HG03175 (cell line): ENCODE data around the gene ERC1.

Source experiments
- ATAC-seq: cut with Tn5 transposase; IDR thresholded peaks from one replicate; pipeline ENCODE4 v1.9.1; 2021; ENCODE audit warnings: mild to moderate bottlenecking, moderate library complexity; ENCODE audit not compliant: unreplicated experiment

ERC1 gene

GRCh38 chr12:1527789-1528188, 536.8 kb downstream of the ERC1 start:
- no peak for ATAC-seq

GRCh38 chr12:1528791-1529190, 537.8 kb downstream of the ERC1 start:
- ATAC-seq = no peak

DNA sequence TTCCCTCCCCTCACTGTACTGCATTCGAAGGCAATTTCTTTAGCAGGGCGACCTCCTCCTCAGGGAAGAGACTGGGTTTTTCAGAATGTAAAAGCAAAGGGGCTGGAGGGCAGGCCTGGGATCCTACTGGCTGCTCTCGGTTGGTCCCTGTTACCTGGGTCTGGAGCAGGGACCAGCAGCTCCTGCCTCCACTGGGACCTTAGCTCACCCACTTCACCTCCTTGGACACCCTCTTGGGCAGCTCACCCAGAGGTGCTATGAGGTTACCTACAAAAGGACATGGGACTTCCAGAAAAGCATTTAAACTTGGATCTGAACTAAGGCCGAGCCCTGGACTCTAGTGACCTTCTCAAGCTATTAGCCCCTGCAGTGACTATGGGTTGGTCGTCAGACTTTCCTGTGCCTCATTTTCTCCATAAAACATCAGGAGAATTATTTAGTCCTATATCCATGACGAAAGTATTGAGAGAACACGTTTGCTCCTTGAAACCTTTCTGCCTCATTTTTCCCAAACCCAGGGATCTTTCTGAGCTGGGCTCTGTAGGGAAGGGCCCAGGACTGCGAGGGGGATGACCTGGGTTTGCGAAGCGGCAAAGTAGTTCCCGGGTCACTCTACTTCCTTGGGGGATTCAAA, 538.3 kb downstream of the ERC1 start:
- no peak for ATAC-seq

GRCh38 chr12:1529862-1530591, 539.0 kb downstream of the ERC1 start:
- no peak for ATAC-seq

DNA sequence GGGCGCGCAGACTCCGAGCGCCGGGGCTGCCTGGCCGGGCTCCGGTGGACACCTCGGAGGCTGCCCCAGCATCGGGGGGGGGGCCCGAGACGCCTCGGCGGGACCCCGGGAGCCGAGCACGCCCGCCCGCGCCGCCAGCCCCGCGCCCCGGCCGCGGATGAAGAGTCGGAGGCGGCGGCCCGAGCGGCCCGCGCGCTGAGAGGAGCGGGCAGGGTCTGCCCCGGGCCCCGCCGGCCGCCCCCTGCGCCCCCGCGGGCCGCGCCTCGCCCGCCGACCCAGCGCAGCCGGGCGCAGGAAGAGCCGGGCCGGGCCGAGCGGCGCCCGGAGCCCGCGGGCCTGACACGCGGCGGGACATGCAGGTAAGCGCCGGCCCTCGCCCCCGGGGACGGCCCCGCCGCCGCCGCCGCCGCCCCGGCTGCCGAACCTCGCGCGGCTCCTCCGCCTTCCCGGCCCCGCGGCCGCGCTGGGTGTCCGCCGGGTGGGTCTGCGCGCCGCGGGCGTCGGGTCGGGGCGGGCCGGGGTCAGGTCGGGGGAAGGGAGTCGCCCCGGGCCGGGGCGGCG, 539.6 kb downstream of the ERC1 start:
- ATAC-seq = no peak

- no peak for ATAC-seq
Measured at GRCh38 chr12:1531153-1531653, 540.2 kb downstream of the ERC1 start.

GRCh38 chr12:1531654-1532374, 540.8 kb downstream of the ERC1 start:
- no peak for ATAC-seq

DNA sequence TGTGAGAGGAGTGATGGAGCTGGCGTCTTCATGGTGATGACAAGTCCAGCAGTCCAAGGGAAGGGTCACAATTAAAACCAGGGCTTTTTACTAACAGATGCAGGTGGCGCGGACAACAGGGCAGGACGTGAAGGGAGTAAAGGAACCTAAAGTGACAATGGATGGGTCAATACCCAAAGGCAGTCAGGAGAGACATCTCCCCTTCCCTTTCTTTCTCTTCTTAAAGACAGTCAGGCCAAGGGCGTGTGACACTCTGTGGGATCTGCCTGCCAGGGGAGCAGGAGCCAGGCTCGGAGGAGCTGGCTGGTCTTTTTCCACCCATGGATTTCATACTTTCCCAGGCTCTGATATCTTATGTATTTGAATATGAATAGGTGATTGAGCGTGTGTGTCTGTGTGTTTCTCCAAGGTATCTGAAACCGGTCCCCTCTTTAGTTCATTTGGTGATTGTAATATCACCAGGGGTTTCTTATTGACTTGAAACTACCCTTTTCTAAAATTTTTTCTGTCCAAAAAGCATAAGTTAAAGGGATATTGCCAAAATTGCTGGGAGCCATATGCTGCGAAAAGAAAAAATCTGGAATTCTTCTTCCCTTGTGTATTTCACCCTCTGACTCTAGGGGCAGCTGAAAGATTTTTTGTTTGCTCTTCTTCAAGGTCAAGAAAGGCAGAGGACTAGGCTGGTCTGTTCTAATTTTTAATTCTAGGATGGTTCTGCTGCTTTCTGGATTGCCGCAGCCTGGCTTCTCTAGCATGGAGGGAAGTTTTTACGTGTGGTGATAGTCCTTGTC, 541.5 kb downstream of the ERC1 start:
- no peak for ATAC-seq

- ATAC-seq = peak; percentile 27
Measured at GRCh38 chr12:1533205-1533601, 542.2 kb downstream of the ERC1 start.

GRCh38 chr12:1533602-1534304, 542.7 kb downstream of the ERC1 start:
- peak; percentile 64 for ATAC-seq

DNA sequence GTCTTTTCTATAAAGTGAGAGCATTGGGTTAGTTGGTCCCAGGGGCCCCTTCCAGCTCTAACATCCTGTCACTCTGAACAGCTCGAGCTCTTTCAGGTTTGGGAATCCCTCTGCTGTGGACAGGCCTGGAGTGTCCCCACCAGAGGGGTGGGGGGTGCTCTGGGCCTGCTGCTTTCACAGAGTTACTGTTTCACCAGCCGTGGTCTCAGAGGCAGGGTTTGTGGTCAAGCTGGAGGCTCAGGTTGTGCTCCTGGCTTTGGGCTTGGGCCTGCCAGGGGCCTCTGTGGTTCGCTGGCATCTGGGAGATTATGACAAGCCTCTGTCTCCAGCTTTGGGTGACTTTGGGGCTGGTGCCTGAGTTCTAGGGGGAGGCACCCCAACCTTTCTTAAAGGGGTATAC, 543.7 kb downstream of the ERC1 start:
- ATAC-seq = no peak

DNA sequence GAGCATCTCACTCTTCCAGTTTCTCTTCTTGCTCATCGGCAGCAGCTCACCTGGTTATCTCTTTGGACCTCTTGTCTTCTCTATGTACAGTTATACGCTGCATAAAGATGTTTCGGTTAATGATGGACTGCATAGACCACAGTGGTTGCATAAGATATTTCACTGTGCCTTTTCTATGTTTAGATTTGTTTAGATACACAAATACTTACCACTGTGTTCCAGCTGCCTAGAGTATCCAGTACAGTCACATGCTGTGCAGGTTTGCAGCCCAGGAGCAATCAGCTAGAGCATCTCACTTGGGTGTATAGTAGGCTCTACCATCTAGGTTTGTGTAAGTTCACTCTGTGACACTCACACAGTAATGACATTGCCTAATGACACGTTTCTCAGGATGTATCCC, 545.8 kb downstream of the ERC1 start:
- ATAC-seq = no peak

- no peak for ATAC-seq
Measured at GRCh38 chr12:1539135-1539534, 548.1 kb downstream of the ERC1 start.

DNA sequence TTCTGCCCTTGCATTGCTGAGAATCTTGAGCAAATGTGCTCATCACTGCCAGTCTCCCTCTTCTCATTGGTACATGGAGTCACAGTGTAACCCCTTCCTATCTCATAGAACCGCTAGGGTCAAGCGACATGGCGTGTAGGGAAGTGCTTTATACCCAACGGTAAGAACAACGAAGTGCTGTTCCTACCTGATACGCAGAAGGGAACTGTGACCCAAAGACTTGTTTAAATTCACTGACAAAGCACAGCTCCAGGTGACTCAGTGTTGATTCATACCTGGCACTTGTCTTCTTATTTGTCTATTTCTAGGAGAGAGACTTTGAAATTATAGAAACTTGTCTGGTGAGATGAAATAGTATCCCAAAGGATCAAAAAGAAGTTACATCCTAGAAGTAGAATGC, 549.7 kb downstream of the ERC1 start:
- no peak for ATAC-seq

- no peak for ATAC-seq
Measured at GRCh38 chr12:1542599-1542998, 551.6 kb downstream of the ERC1 start.

- ATAC-seq = no peak
Measured at GRCh38 chr12:1544996-1545700, 554.1 kb downstream of the ERC1 start.
